Measurements from ENCODE around the gene RANBP10.
A peak's percentile ranks its signal among the peaks of the same experiment; 100 is the strongest.

RANBP10 gene

GRCh38 chr16:67770346-67770991 is 35.9 kb downstream of the RANBP10 start:
- no peak for DNase-seq (ENCODE audit: extremely low read depth, low read depth)
- TF ChIP-seq CTCF (IDR thresholded peaks at IDR 0.05; ENCODE audit: low read depth, low read length, missing control alignments): no peak

GRCh38 chr16:67767953-67768352 is 38.4 kb downstream of the RANBP10 start:
- no peak for TF ChIP-seq CTCF (IDR thresholded peaks at IDR 0.05; ENCODE audit: low read depth, low read length, missing control alignments)
- no peak overlapping the region for H3K4me3 ChIP-seq (replicated peaks; ENCODE audit: low read depth, low read length)
- DNase-seq (ENCODE audit: extremely low read depth, low read depth): peak; percentile 50

More at GRCh38 chr16:67770346-67770991, 35.9 kb downstream of the RANBP10 start:
- H3K4me3 ChIP-seq (replicated peaks; ENCODE audit: low read depth, low read length): no peak overlapping the region

- no peak overlapping the region for H3K4me3 ChIP-seq (replicated peaks; ENCODE audit: low read depth, low read length)
- DNase-seq (ENCODE audit: extremely low read depth, low read depth): no peak
- TF ChIP-seq CTCF (IDR thresholded peaks at IDR 0.05; ENCODE audit: low read depth, low read length, missing control alignments): no peak
Measured at GRCh38 chr16:67766291-67766690, 40.1 kb downstream of the RANBP10 start.

- no peak overlapping the region for H3K4me3 ChIP-seq (replicated peaks; ENCODE audit: low read depth, low read length)
- no peak for DNase-seq (ENCODE audit: extremely low read depth, low read depth)
- TF ChIP-seq CTCF (IDR thresholded peaks at IDR 0.05; ENCODE audit: low read depth, low read length, missing control alignments): no peak
Measured at GRCh38 chr16:67764158-67764667, 42.1 kb downstream of the RANBP10 start.

GRCh38 chr16:67763066-67763465 is 43.3 kb downstream of the RANBP10 start:
- no peak overlapping the region for H3K4me3 ChIP-seq (replicated peaks; ENCODE audit: low read depth, low read length)
- DNase-seq (ENCODE audit: extremely low read depth, low read depth): no peak
- no peak for TF ChIP-seq CTCF (IDR thresholded peaks at IDR 0.05; ENCODE audit: low read depth, low read length, missing control alignments)

GRCh38 chr16:67762385-67762784 is 44.0 kb downstream of the RANBP10 start:
- no peak overlapping the region for H3K4me3 ChIP-seq (replicated peaks; ENCODE audit: low read depth, low read length)
- DNase-seq (ENCODE audit: extremely low read depth, low read depth): no peak
- TF ChIP-seq CTCF (IDR thresholded peaks at IDR 0.05; ENCODE audit: low read depth, low read length, missing control alignments): no peak

- DNase-seq (ENCODE audit: extremely low read depth, low read depth): no peak
- no peak overlapping the region for H3K4me3 ChIP-seq (replicated peaks; ENCODE audit: low read depth, low read length)
- no peak for TF ChIP-seq CTCF (IDR thresholded peaks at IDR 0.05; ENCODE audit: low read depth, low read length, missing control alignments)
Measured at GRCh38 chr16:67761924-67762323, 44.4 kb downstream of the RANBP10 start.
